SK-N-SH (cell line): ENCODE measurements around the gene YIF1B. TPM values are rescaled to one million over a fixed set of nuclear protein-coding genes. Genes with fewer than 3 reads are reported as not detected.

Experiments used
- CTCF ChIA-PET: fragments of 300-600, 350-600 bp; formaldehyde crosslinking; extraction: SDS; loops from one replicate; lab custom pipeline; 2021; lab: Yijun Ruan, JAX
- POLR2A ChIA-PET: fragments of 350-600 bp; sonication (Branson Sonifier 250); formaldehyde crosslinking; extraction: SDS; loops from one replicate; lab custom pipeline; 2020; ENCODE audit warnings: antibody characterized with exemption, inconsistent platforms; lab: Yijun Ruan, JAX
- DNase-seq: peaks from one replicate; pipeline ENCODE4 v3.0.0; 2012
- H2AFZ ChIP-seq: fragments of 200-600 bp; sonication (generic); 2 replicates; pipeline ENCODE4 v1.8.1; 2016; ENCODE audit warnings: antibody characterized with exemption, mild to moderate bottlenecking, low read depth
- H3F3A ChIP-seq: fragments of 200-600 bp; sonication (generic); replicated peaks from 2 replicates; pipeline ENCODE3; 2016; ENCODE audit warnings: antibody characterized with exemption, mild to moderate bottlenecking; ENCODE audit not compliant: insufficient read depth
- H3K27ac ChIP-seq, 2 experiments: fragments of 200-500 bp in 1 of 2; fragments of 200-600 bp in 1 of 2; sonication (Bioruptor generic) in 1 of 2; sonication (generic), shearing (Covaris generic) in 1 of 2; 2 replicates each; pipeline versions ENCODE4 v1.5.1 to v1.6.1; 2014 to 2016; ENCODE audit warnings: low read depth in 2 of 2, inconsistent platforms in 1 of 2, low read length in 1 of 2, mild to moderate bottlenecking in 1 of 2, mixed read lengths in 1 of 2
- H3K27me3 ChIP-seq: fragments of 200-600 bp; sonication (generic), shearing (Covaris generic); 2 replicates; pipeline ENCODE4 v1.6.1; 2016; ENCODE audit warnings: mixed run types; ENCODE audit not compliant: insufficient read depth
- H3K36me3 ChIP-seq, 2 experiments: fragments of 200-500 bp in 1 of 2; fragments of 200-600 bp in 1 of 2; sonication (Bioruptor generic) in 1 of 2; sonication (generic) in 1 of 2; replicated peaks in 1 of 2; 2 replicates each; pipeline versions ENCODE3 to v1.5.1; 2014 to 2016; ENCODE audit warnings: low read length in 1 of 2, mild to moderate bottlenecking in 1 of 2; ENCODE audit not compliant: insufficient read depth in 2 of 2, control insufficient read depth in 1 of 2
- H3K4me1 ChIP-seq, 2 experiments: fragments of 200-500 bp in 1 of 2; fragments of 200-600 bp in 1 of 2; sonication (Bioruptor generic) in 1 of 2; sonication (generic), shearing (Covaris generic) in 1 of 2; 2 replicates each; pipeline versions ENCODE4 v1.5.1 to v1.6.1; 2014 to 2016; ENCODE audit warnings: low read depth in 1 of 2, low read length in 1 of 2, mixed run types in 1 of 2; ENCODE audit not compliant: insufficient read depth in 2 of 2, control insufficient read depth in 1 of 2
- H3K4me2 ChIP-seq: fragments of 200-600 bp; sonication (generic), shearing (Covaris generic); 2 replicates; pipeline ENCODE4 v1.6.1; 2017; ENCODE audit warnings: mixed run types
- H3K4me3 ChIP-seq, 2 experiments: fragments of 200-500 bp in 1 of 2; fragments of 200-600 bp in 1 of 2; sonication (Bioruptor generic) in 1 of 2; sonication (generic), shearing (Covaris generic) in 1 of 2; 2 replicates each; pipeline versions ENCODE4 v1.5.1 to v1.8.1; 2014 to 2016; ENCODE audit warnings: low read depth in 2 of 2, inconsistent platforms in 1 of 2, low read length in 1 of 2, mild to moderate bottlenecking in 1 of 2, mixed read lengths in 1 of 2, moderate library complexity in 1 of 2
- H3K79me2 ChIP-seq: fragments of 200-600 bp; sonication (generic); 2 replicates; pipeline ENCODE4 v1.8.1; 2017; ENCODE audit warnings: mild to moderate bottlenecking; ENCODE audit not compliant: insufficient read depth
- H3K9ac ChIP-seq: fragments of 200-600 bp; sonication (generic); 2 replicates; pipeline ENCODE4 v1.6.1; 2017; ENCODE audit warnings: mixed run types
- H3K9me2 ChIP-seq: fragments of 200-600 bp; sonication (generic); 2 replicates; pipeline ENCODE4 v1.6.1; 2017; ENCODE audit warnings: mixed run types
- H3K9me3 ChIP-seq: fragments of 200-600 bp; sonication (generic); 2 replicates; pipeline ENCODE4 v1.6.1; 2017; ENCODE audit warnings: mixed run types, mild to moderate bottlenecking, moderate library complexity
- H4K20me1 ChIP-seq: fragments of 200-600 bp; sonication (generic); 2 replicates; pipeline ENCODE4 v1.6.1; 2017; ENCODE audit warnings: mild to moderate bottlenecking, mixed run types; ENCODE audit not compliant: insufficient read depth
- IRF3 ChIP-seq: fragments of 150-350 bp; IDR thresholded peaks from 2 replicates; pipeline ENCODE4 v1.6.1; 2016; ENCODE audit warnings: mild to moderate bottlenecking, low read depth, low read length
- MAX ChIP-seq: IDR thresholded peaks from 2 replicates; pipeline ENCODE4 v1.4.0; 2012; ENCODE audit warnings: low read depth
- NFIC ChIP-seq: IDR thresholded peaks from 2 replicates; pipeline ENCODE4 v1.4.0; 2012; ENCODE audit warnings: borderline replicate concordance
- PBX3 ChIP-seq: IDR thresholded peaks from 2 replicates; pipeline ENCODE4; 2012
- POLR2AphosphoS5 ChIP-seq: IDR thresholded peaks from 2 replicates; pipeline ENCODE4 v1.6.1; 2012; ENCODE audit warnings: low read depth, low read length
- REST ChIP-seq: IDR thresholded peaks from 2 replicates; pipeline ENCODE4 v1.6.1; 2012; ENCODE audit warnings: mild to moderate bottlenecking, low read depth, low read length, moderate library complexity
- SIN3A ChIP-seq: IDR thresholded peaks from 2 replicates; pipeline ENCODE4 v1.6.1; 2012; ENCODE audit warnings: low read depth, mild to moderate bottlenecking, low read length, moderate library complexity, borderline replicate concordance
- USF2 ChIP-seq: fragments of 150-350 bp; IDR thresholded peaks from 2 replicates; pipeline ENCODE4 v1.6.1; 2017; ENCODE audit warnings: antibody characterized with exemption, low read length, low read depth, borderline replicate concordance
- YY1 ChIP-seq: IDR thresholded peaks from 2 replicates; pipeline ENCODE4 v1.4.0; 2012; ENCODE audit warnings: low read depth, mild to moderate bottlenecking
- ZBTB33 ChIP-seq: IDR thresholded peaks from 2 replicates; pipeline ENCODE4 v1.4.0; 2012; ENCODE audit warnings: low read depth, borderline replicate concordance
- WGBS: methylation state at CpG from one replicate; pipeline ENCODE4 v1.1.6; 2017; ENCODE audit warnings: low lambda C conversion rate; 5-methylcytosine and 5-hydroxymethylcytosine counted together
- polyA plus RNA-seq, 3 experiments: library from polyadenylated mRNA; depleted of rRNA; stranded (reverse); fragments of >200 nt; gene quantifications; 2 replicates each; pipeline ENCODE4 v1.2.3, GENCODE V29; 2012
- small RNA-seq, 7 experiments: library from RNA; depleted of rRNA; stranded (forward); fragments of <200 nt; gene quantifications; one replicate each; pipeline ENCODE3, GENCODE V24; 2012

The YIF1B gene
- polyA plus RNA-seq, 1 of the 3 experiments (the other 2 are of a cell fraction): 121 TPM

- no peak overlapping the region for H3K9ac ChIP-seq
- POLR2A ChIA-PET: no interaction called here
- H3K27ac ChIP-seq: no peak overlapping the region
- no peak overlapping the region for H2AFZ ChIP-seq
- CTCF ChIA-PET: interaction anchor here (2.5 to 5.7 kb wide), 3 partner anchors 9 to 112 kb away, joined by 8 to 41 read pairs (median 24); no protein-coding TSS in a partner anchor
- no peaks in the 10 kb centered on the region for H3K36me3 ChIP-seq
- no peak overlapping the region for H3K4me2 ChIP-seq
- no peaks in the 10 kb centered on the region for H3F3A ChIP-seq
- H3K4me3 ChIP-seq: no peak overlapping the region
- no peaks in the 10 kb centered on the region for H3K79me2 ChIP-seq
- no peaks in the 10 kb centered on the region for H4K20me1 ChIP-seq
- peaks cover 9% of the 10 kb centered on the region for H3K27me3 ChIP-seq
- no peak for DNase-seq
- WGBS: 88% methylated on average over 5 of the region's 5 CpGs
- TF ChIP-seq PBX3 (no peak), MAX (no peak), USF2 (no peak), IRF3 (no peak), YY1 (no peak), NFIC (no peak), SIN3A (no peak), ZBTB33 (no peak), POLR2AphosphoS5 (no peak), REST (no peak)
- TF ChIP-seq, all 33 proteins: peak for 0
- H3K9me2 ChIP-seq: no peaks in the 10 kb centered on the region
- H3K4me1 ChIP-seq: peaks cover 0 to 16% of the 10 kb centered on the region in 2 experiments; a peak in 2 of 4 replicates
- H3K9me3 ChIP-seq: no peaks in the 10 kb centered on the region
Measured at GRCh38 chr19:38253788-38254187, 62.0 kb downstream of the YIF1B start.

Small RNA genes lying within 50 kb of the gene (small RNA-seq; reads per million reads assigned to genes)
- 0 reads per million in 7 experiments for gene RF00019

Other genes with a start within 250 kb of the YIF1B start
- 4.3 and 4.8 TPM in 2 replicates for gene DPF1, start 91.7 kb downstream of the YIF1B start, polyA plus RNA-seq (2012; rRNA removed)
- 1.1 and 1.6 TPM in 2 replicates for gene PPP1R14A, start 59.6 kb downstream of the YIF1B start, polyA plus RNA-seq (2012; rRNA removed)
- 1.0 TPM in 2 replicates for gene SPINT2, start 51.4 kb downstream of the YIF1B start, polyA plus RNA-seq (2012; rRNA removed)
- gene C19orf33, start 11.7 kb downstream of the YIF1B start, polyA plus RNA-seq (2012; rRNA removed): not detected in 2 replicates
- gene KCNK6, start 3.9 kb upstream of the YIF1B start, polyA plus RNA-seq (2012; rRNA removed): 0.26 and 0.29 TPM in 2 replicates
- 2.0 and 2.1 TPM in 2 replicates for gene CATSPERG, start 19.9 kb upstream of the YIF1B start, polyA plus RNA-seq (2012; rRNA removed)
- gene PSMD8, start 58.6 kb upstream of the YIF1B start, polyA plus RNA-seq (2012; rRNA removed): 400 and 453 TPM in 2 replicates
- 0.48 and 0.52 TPM in 2 replicates for gene GGN, start 72.1 kb upstream of the YIF1B start, polyA plus RNA-seq (2012; rRNA removed)
- gene SPRED3, start 72.8 kb upstream of the YIF1B start, polyA plus RNA-seq (2012; rRNA removed): 10.5 and 11.1 TPM in 2 replicates
- 24.9 and 26.7 TPM in 2 replicates for gene FAM98C, start 87.1 kb upstream of the YIF1B start, polyA plus RNA-seq (2012; rRNA removed)
- not detected in 2 replicates for gene RASGRP4, start 110.3 kb upstream of the YIF1B start, polyA plus RNA-seq (2012; rRNA removed)
- gene RYR1, start 117.7 kb upstream of the YIF1B start, polyA plus RNA-seq (2012; rRNA removed): under 0.01 TPM in 2 replicates